Measurements from ENCODE around the gene GPS1.

GPS1 gene

DNA sequence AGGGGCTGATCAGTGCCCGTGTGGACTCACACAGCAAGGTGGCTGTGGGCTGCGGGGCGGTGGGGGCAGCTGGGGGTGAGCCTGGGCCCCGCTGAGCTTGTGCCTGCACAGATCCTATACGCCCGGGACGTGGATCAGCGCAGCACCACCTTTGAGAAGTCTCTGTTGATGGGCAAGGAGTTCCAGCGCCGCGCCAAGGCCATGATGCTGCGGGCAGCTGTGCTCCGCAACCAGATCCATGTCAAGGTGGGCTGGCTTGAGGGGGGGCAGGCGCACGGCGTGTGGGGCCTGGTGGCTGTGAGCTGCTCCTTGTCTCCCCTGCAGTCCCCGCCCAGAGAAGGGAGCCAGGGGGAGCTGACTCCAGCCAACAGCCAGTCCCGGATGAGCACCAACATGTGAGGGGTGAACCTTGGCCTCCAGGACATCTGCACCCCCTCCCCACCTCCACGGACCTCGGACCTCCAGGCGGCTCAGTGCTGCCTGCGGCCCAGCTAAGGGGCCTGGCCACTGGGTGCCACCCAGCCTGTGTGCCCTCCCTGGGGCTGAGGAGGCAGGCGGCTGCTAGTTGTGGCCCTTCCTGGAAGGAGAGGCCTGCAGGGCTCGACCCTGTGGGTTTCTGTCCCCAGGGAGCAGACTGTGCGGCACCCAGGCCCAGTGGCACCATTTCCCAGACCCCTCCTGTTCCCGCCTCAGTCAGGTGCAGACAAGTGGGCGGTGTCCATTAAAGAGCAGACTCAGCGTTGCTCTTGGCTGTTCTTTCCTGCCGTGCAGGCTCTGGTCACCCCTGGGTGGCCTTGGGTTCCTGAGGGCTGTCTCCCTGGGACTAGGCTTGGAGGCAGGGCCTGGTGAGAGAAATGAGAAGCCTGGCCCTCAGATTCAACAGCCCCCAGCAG lies 5.3 kb downstream of the GPS1 start:
- Histone ChIP-seq H3K79me2 (ENCODE audit: insufficient read depth, low read length) (peaks cover 30% of the 10 kb centered on the region), H3K4me3 (ENCODE audit: low read depth in 1 of 2, low read length in 2 of 2) (no peak overlapping the region), H3K36me3 (ENCODE audit: insufficient read depth, low read length) (peaks cover 91% of the 10 kb centered on the region), H3K27me3 (ENCODE audit: insufficient read depth, low read length, poor library complexity) (no peaks in the 10 kb centered on the region), H3K27ac (ENCODE audit: low read length) (no peak overlapping the region), H3K9ac (ENCODE audit: low read depth, low read length) (no peak overlapping the region), H3K4me2 (ENCODE audit: insufficient read depth, low read length) (no peak overlapping the region), H3K9me3 (ENCODE audit: insufficient read depth, low read length, severe bottlenecking) (no peaks in the 10 kb centered on the region), H3K4me1 (ENCODE audit: insufficient read depth, low read length) (peaks cover 30% of the 10 kb centered on the region), H2AFZ (ENCODE audit: low read depth, low read length) (no peak overlapping the region), H4K20me1 (ENCODE audit: insufficient read depth, low read length) (peaks cover 75% of the 10 kb centered on the region)
- no peak for TF ChIP-seq EZH2 (IDR thresholded peaks at IDR 0.05; ENCODE audit: borderline replicate concordance, low read depth, low read length, severe bottlenecking)
- TF ChIP-seq CTCF (IDR thresholded peaks at IDR 0.05; ENCODE audit: borderline replicate concordance, extremely low read depth, low read length, poor library complexity, severe bottlenecking) = no peak
- DNase-seq = peak; percentile 15
- peak; percentile 4; the same call in 1 of the 3 replicates for ATAC-seq (ENCODE audit: insufficient read depth, low read depth)

- no peak overlapping the region for H3K27ac ChIP-seq (ENCODE audit: low read length)
- no peak overlapping the region for H3K4me2 ChIP-seq (ENCODE audit: insufficient read depth, low read length)
- H3K27me3 ChIP-seq (ENCODE audit: insufficient read depth, low read length, poor library complexity) = no peaks in the 10 kb centered on the region
- H3K4me3 ChIP-seq (ENCODE audit: low read depth in 1 of 2, low read length in 2 of 2) = no peak overlapping the region
- TF ChIP-seq EZH2 (IDR thresholded peaks at IDR 0.05; ENCODE audit: borderline replicate concordance, low read depth, low read length, severe bottlenecking) = no peak
- TF ChIP-seq CTCF (IDR thresholded peaks at IDR 0.05; ENCODE audit: borderline replicate concordance, extremely low read depth, low read length, poor library complexity, severe bottlenecking) = no peak
- H3K79me2 ChIP-seq (ENCODE audit: insufficient read depth, low read length) = peaks cover 19% of the 10 kb centered on the region
- H3K36me3 ChIP-seq (ENCODE audit: insufficient read depth, low read length) = peaks cover 98% of the 10 kb centered on the region
- H3K9ac ChIP-seq (ENCODE audit: low read depth, low read length) = no peak overlapping the region
- ATAC-seq (ENCODE audit: insufficient read depth, low read depth) (no peak), DNase-seq (peak; percentile 8)
- no peak overlapping the region for H2AFZ ChIP-seq (ENCODE audit: low read depth, low read length)
- H3K9me3 ChIP-seq (ENCODE audit: insufficient read depth, low read length, severe bottlenecking) = no peaks in the 10 kb centered on the region
- H4K20me1 ChIP-seq (ENCODE audit: insufficient read depth, low read length) = peaks cover 68% of the 10 kb centered on the region
- H3K4me1 ChIP-seq (ENCODE audit: insufficient read depth, low read length) = peaks cover 32% of the 10 kb centered on the region
These were observed 6.6 kb downstream of the GPS1 start for GRCh38 chr17:82058230-82058854.

GRCh38 chr17:82058855-82059249 lies 7.2 kb downstream of the GPS1 start:
- Histone ChIP-seq H2AFZ (ENCODE audit: low read depth, low read length) (no peak overlapping the region), H3K9me3 (ENCODE audit: insufficient read depth, low read length, severe bottlenecking) (no peaks in the 10 kb centered on the region), H3K4me3 (ENCODE audit: low read depth in 1 of 2, low read length in 2 of 2) (no peak overlapping the region), H3K36me3 (ENCODE audit: insufficient read depth, low read length) (peaks cover 98% of the 10 kb centered on the region), H3K9ac (ENCODE audit: low read depth, low read length) (no peak overlapping the region), H3K79me2 (ENCODE audit: insufficient read depth, low read length) (peaks cover 19% of the 10 kb centered on the region), H3K27me3 (ENCODE audit: insufficient read depth, low read length, poor library complexity) (no peaks in the 10 kb centered on the region), H4K20me1 (ENCODE audit: insufficient read depth, low read length) (peaks cover 68% of the 10 kb centered on the region), H3K4me1 (ENCODE audit: insufficient read depth, low read length) (peaks cover 32% of the 10 kb centered on the region), H3K4me2 (ENCODE audit: insufficient read depth, low read length) (no peak overlapping the region), H3K27ac (ENCODE audit: low read length) (no peak overlapping the region)
- ATAC-seq (ENCODE audit: insufficient read depth, low read depth) (no peak), DNase-seq (no peak)
- TF ChIP-seq CTCF (IDR thresholded peaks at IDR 0.05; ENCODE audit: borderline replicate concordance, extremely low read depth, low read length, poor library complexity, severe bottlenecking) (no peak), EZH2 (IDR thresholded peaks at IDR 0.05; ENCODE audit: borderline replicate concordance, low read depth, low read length, severe bottlenecking) (no peak)
